WTC11 (cell line): ENCODE results near the gene KCNC4. TPM values are rescaled to one million over a fixed set of nuclear protein-coding genes. Genes with fewer than 3 reads are reported as not detected.

Experiments used
- ATAC-seq: fragments of 200-7000 bp; cut with Tn5 transposase; 2 replicates; pipeline ENCODE4 v1.10.0; 2021; ENCODE audit warnings: mild to moderate bottlenecking, moderate library complexity
- CTCF ChIA-PET: fragments of 300-600 bp; sonication (Branson Sonifier 250); formaldehyde crosslinking; loops from one replicate; lab custom pipeline; 2021; ENCODE audit warnings: antibody characterized with exemption; lab: Charles Lee
- POLR2A ChIA-PET: fragments of 350-600 bp; sonication (Branson Sonifier 250); formaldehyde crosslinking; loops from one replicate; lab custom pipeline; 2021; ENCODE audit warnings: antibody characterized with exemption; lab: Charles Lee
- DNase-seq: peaks from one replicate; pipeline ENCODE4 v3.0.0; 2021; ENCODE audit warnings: low spot score
- H3K27ac Mint-ChIP-seq: 2 replicates; pipeline ENCODE4 v1.8.0; 2021; ENCODE audit warnings: mixed read lengths
- H3K27me3 Mint-ChIP-seq: 2 replicates; pipeline ENCODE4 v1.8.0; 2021; ENCODE audit warnings: low read depth, mild to moderate bottlenecking, moderate library complexity, mixed read lengths
- H3K36me3 Mint-ChIP-seq: 2 replicates; pipeline ENCODE4 v1.8.0; 2021; ENCODE audit warnings: mixed read lengths
- H3K4me1 Mint-ChIP-seq: 2 replicates; pipeline ENCODE4 v1.8.0; 2022; ENCODE audit warnings: mixed read lengths
- H3K4me3 Mint-ChIP-seq: 2 replicates; pipeline ENCODE4 v1.8.0; 2021; ENCODE audit warnings: mild to moderate bottlenecking, moderate library complexity, mixed read lengths
- H3K9me3 Mint-ChIP-seq: 2 replicates; pipeline ENCODE4 v1.8.0; 2021; ENCODE audit warnings: mixed read lengths
- AFF4 ChIP-seq: sonication (generic); formaldehyde crosslinking; IDR thresholded peaks from 2 replicates; pipeline ENCODE4 v1.8.1; 2023; ENCODE audit warnings: mild to moderate bottlenecking, missing genetic modification reagents, borderline replicate concordance
- CBFB ChIP-seq: sonication (generic); formaldehyde crosslinking; IDR thresholded peaks from 2 replicates; pipeline ENCODE4 v1.8.1; 2022; ENCODE audit warnings: mild to moderate bottlenecking, low read depth, missing genetic modification reagents
- CREM ChIP-seq: sonication (generic); formaldehyde crosslinking; IDR thresholded peaks from 2 replicates; pipeline ENCODE4 v1.8.1; 2022; ENCODE audit warnings: mild to moderate bottlenecking, missing genetic modification reagents, moderate library complexity
- E2F1 ChIP-seq: sonication (generic); formaldehyde crosslinking; IDR thresholded peaks from 2 replicates; pipeline ENCODE4 v1.8.0; 2022; ENCODE audit warnings: mild to moderate bottlenecking, missing genetic modification reagents
- ETV6 ChIP-seq: sonication (generic); formaldehyde crosslinking; IDR thresholded peaks from 2 replicates; pipeline ENCODE4 v1.8.1; 2022; ENCODE audit warnings: mild to moderate bottlenecking, missing genetic modification reagents
- FOXP1 ChIP-seq: sonication (generic); formaldehyde crosslinking; IDR thresholded peaks from 2 replicates; pipeline ENCODE4 v1.8.0; 2022; ENCODE audit warnings: missing genetic modification reagents, mild to moderate bottlenecking, moderate library complexity, borderline replicate concordance
- IRF1 ChIP-seq: sonication (generic); formaldehyde crosslinking; IDR thresholded peaks from 2 replicates; pipeline ENCODE4 v1.8.0; 2023; ENCODE audit warnings: missing genetic modification reagents
- NR2C2 ChIP-seq: sonication (generic); formaldehyde crosslinking; IDR thresholded peaks from 2 replicates; pipeline ENCODE4 v1.8.0; 2022; ENCODE audit warnings: mild to moderate bottlenecking, missing genetic modification reagents
- NR3C1 ChIP-seq: sonication (generic); formaldehyde crosslinking; conservative IDR thresholded peaks from 2 replicates; pipeline ENCODE4 v1.8.1; 2023; ENCODE audit warnings: low read depth, mild to moderate bottlenecking, missing genetic modification reagents
- PRRX2 ChIP-seq: fragments of 250-450 bp; sonication (Bioruptor Pico); IDR thresholded peaks from 2 replicates; pipeline ENCODE4 v1.8.0; 2021; ENCODE audit warnings: mild to moderate bottlenecking
- RELA ChIP-seq: sonication (generic); formaldehyde crosslinking; IDR thresholded peaks from 2 replicates; pipeline ENCODE4 v1.8.1; 2022; ENCODE audit warnings: missing genetic modification reagents, mild to moderate bottlenecking, borderline replicate concordance
- SMAD3 ChIP-seq: sonication (generic); formaldehyde crosslinking; IDR thresholded peaks from 2 replicates; pipeline ENCODE4 v1.8.0; 2022; ENCODE audit warnings: missing genetic modification reagents, mild to moderate bottlenecking, borderline replicate concordance
- TEAD1 ChIP-seq: sonication (generic); formaldehyde crosslinking; IDR thresholded peaks from 2 replicates; pipeline ENCODE4 v1.8.0; 2022; ENCODE audit warnings: mild to moderate bottlenecking, missing genetic modification reagents
- TP53 ChIP-seq: sonication (generic); formaldehyde crosslinking; IDR thresholded peaks from 2 replicates; pipeline ENCODE4 v1.8.1; 2023; ENCODE audit warnings: mild to moderate bottlenecking, missing genetic modification reagents
- USF1 ChIP-seq: sonication (generic); formaldehyde crosslinking; IDR thresholded peaks from 2 replicates; pipeline ENCODE4 v1.8.0; 2022; ENCODE audit warnings: mild to moderate bottlenecking, missing genetic modification reagents
- ZNF232 ChIP-seq: sonication (generic); formaldehyde crosslinking; IDR thresholded peaks from 2 replicates; pipeline ENCODE4 v1.8.0; 2022; ENCODE audit warnings: mild to moderate bottlenecking, missing genetic modification reagents
- ZNF425 ChIP-seq: fragments of 250-450 bp; sonication (Bioruptor Pico); conservative IDR thresholded peaks from 2 replicates; pipeline ENCODE4 v1.9.0; 2021; ENCODE audit warnings: mild to moderate bottlenecking
- ZNF512 ChIP-seq: sonication (generic); formaldehyde crosslinking; IDR thresholded peaks from 2 replicates; pipeline ENCODE4 v1.8.1; 2022; ENCODE audit warnings: missing genetic modification reagents, borderline replicate concordance
- total RNA-seq: library from RNA; stranded (reverse); gene quantifications from 3 replicates; pipeline ENCODE4 v1.2.3, GENCODE V29; 2021

KCNC4 gene
- total RNA-seq, 1 experiment from 2014 or later: 19.9 TPM

GRCh38 chr1:110176299-110176956 is 33.7 kb upstream of the KCNC4 start (continued):
- no peak for TF ChIP-seq ZNF425 (CRISPR knock-in tag)
- TF ChIP-seq SMAD3 (CRISPR knock-in tag): no peak
- TF ChIP-seq AFF4 (CRISPR knock-in tag): no peak
- no peak for TF ChIP-seq IRF1 (CRISPR knock-in tag)
- no peak for TF ChIP-seq CREM (CRISPR knock-in tag)
- TF ChIP-seq CBFB (CRISPR knock-in tag): no peak

GRCh38 chr1:110177775-110178174 is 32.3 kb upstream of the KCNC4 start:
- Mint-ChIP-seq H3K9me3 (no peaks in the 10 kb centered on the region), H3K4me3 (no peak overlapping the region), H3K27me3 (no peaks in the 10 kb centered on the region), H3K36me3 (no peaks in the 10 kb centered on the region), H3K4me1 (peaks cover 10% of the 10 kb centered on the region)
- no peak for DNase-seq
- POLR2A ChIA-PET: no interaction called here
- TF ChIP-seq NR2C2 (no peak), RELA (CRISPR knock-in tag) (no peak), FOXP1 (CRISPR knock-in tag) (no peak), USF1 (CRISPR knock-in tag) (no peak), NR3C1 (CRISPR knock-in tag) (no peak), PRRX2 (CRISPR knock-in tag) (no peak), CBFB (CRISPR knock-in tag) (no peak), ZNF512 (CRISPR knock-in tag) (no peak), ETV6 (CRISPR knock-in tag) (no peak), CREM (CRISPR knock-in tag) (no peak), ZNF232 (CRISPR knock-in tag) (no peak), TP53 (CRISPR knock-in tag) (no peak), E2F1 (CRISPR knock-in tag) (no peak), TEAD1 (CRISPR knock-in tag) (no peak)
- TF ChIP-seq, all 79 proteins: peak for 0
- no peak for ATAC-seq
- no peak overlapping the region for H3K27ac Mint-ChIP-seq
- CTCF ChIA-PET: no interaction called here
